IMR-90 (cell line): Measurements from ENCODE around the gene FGG. TPM values are rescaled to one million over a fixed set of nuclear protein-coding genes. Genes with fewer than 3 reads are reported as not detected.
A peak's percentile ranks its signal among the peaks of the same experiment; 100 is the strongest.

Experiments used
- ATAC-seq: fragments of 200-7000 bp; cut with Tn5 transposase; 2 replicates; pipeline ENCODE4 v1.9.1; 2020; ENCODE audit warnings: low read depth, mild to moderate bottlenecking, moderate library complexity
- BruUV-seq: library from RNA; stranded (reverse); fragments of 400-500 nt; replicated peaks from 2 replicates; lab custom pipeline; 2021; lab: Mats Ljungman, UMichigan
- CTCF ChIA-PET: fragments of 300-600 bp; formaldehyde crosslinking; extraction: SDS; loops from one replicate; lab custom pipeline; 2021; ENCODE audit warnings: antibody characterized with exemption; lab: Yijun Ruan, JAX
- POLR2A ChIA-PET: fragments of 300-600 bp; sonication (Branson Sonifier 250); formaldehyde crosslinking; loops from one replicate; lab custom pipeline; 2022; ENCODE audit warnings: antibody characterized with exemption; ENCODE audit not compliant: unreplicated experiment; lab: Charles Lee
- DNase-seq: peaks from one replicate; pipeline ENCODE4 v3.0.0; 2013
- H2AFZ ChIP-seq: replicated peaks from 2 replicates; pipeline ENCODE3; 2013; ENCODE audit warnings: low read length, mild to moderate bottlenecking; ENCODE audit not compliant: poor library complexity
- H2AK5ac ChIP-seq: 2 replicates; pipeline ENCODE4 v1.6.1; 2013; ENCODE audit warnings: low read depth, low read length, inconsistent platforms
- H2AK9ac ChIP-seq: replicated peaks from 2 replicates; pipeline ENCODE3; 2013; ENCODE audit warnings: mild to moderate bottlenecking, low read depth, low read length, moderate library complexity; ENCODE audit not compliant: poor library complexity
- H2BK120ac ChIP-seq: 2 replicates; pipeline ENCODE4 v1.6.1; 2013; ENCODE audit warnings: low read depth, low read length, inconsistent platforms
- H2BK15ac ChIP-seq: 3 replicates; pipeline ENCODE4 v1.6.1; 2013; ENCODE audit warnings: low read depth, low read length, inconsistent platforms
- H2BK20ac ChIP-seq: 2 replicates; pipeline ENCODE4 v1.6.1; 2013; ENCODE audit warnings: low read depth, mild to moderate bottlenecking, inconsistent platforms, low read length, moderate library complexity
- H2BK5ac ChIP-seq: 2 replicates; pipeline ENCODE4 v1.6.1; 2013; ENCODE audit warnings: mild to moderate bottlenecking, low read depth, low read length, inconsistent platforms; ENCODE audit not compliant: poor library complexity, severe bottlenecking
- H3K14ac ChIP-seq: replicated peaks from 2 replicates; pipeline ENCODE4 v1.6.1; 2013; ENCODE audit warnings: low read depth, low read length, inconsistent platforms
- H3K18ac ChIP-seq: 2 replicates; pipeline ENCODE4 v1.6.1; 2013; ENCODE audit warnings: low read depth, low read length, control low read depth
- H3K23ac ChIP-seq: 2 replicates; pipeline ENCODE4 v1.6.1; 2013; ENCODE audit warnings: low read depth, low read length, inconsistent platforms
- H3K27ac ChIP-seq: 2 replicates; pipeline ENCODE4 v1.5.1; 2013; ENCODE audit warnings: mild to moderate bottlenecking, control low read depth, low read length; ENCODE audit not compliant: insufficient read depth
- H3K27me3 ChIP-seq: 2 replicates; pipeline ENCODE4 v1.6.1; 2013; ENCODE audit warnings: low read length; ENCODE audit not compliant: control insufficient read depth, insufficient read depth
- H3K36me3 ChIP-seq: 2 replicates; pipeline ENCODE4 v1.6.1; 2013; ENCODE audit warnings: low read length, mixed read lengths; ENCODE audit not compliant: control insufficient read depth, insufficient read depth
- H3K4ac ChIP-seq: 2 replicates; pipeline ENCODE4 v1.6.1; 2013; ENCODE audit warnings: low read depth, low read length, inconsistent platforms
- H3K4me1 ChIP-seq: 2 replicates; pipeline ENCODE4 v1.6.1; 2013; ENCODE audit warnings: low read length, mixed read lengths; ENCODE audit not compliant: control insufficient read depth, insufficient read depth
- H3K4me2 ChIP-seq: 2 replicates; pipeline ENCODE4 v1.6.1; 2013; ENCODE audit warnings: low read depth, mild to moderate bottlenecking, control low read depth, low read length, moderate library complexity
- H3K4me3 ChIP-seq: 2 replicates; pipeline ENCODE4 v1.5.1; 2013; ENCODE audit warnings: low read depth, mild to moderate bottlenecking, control low read depth, low read length, moderate library complexity; ENCODE audit not compliant: insufficient read depth
- H3K56ac ChIP-seq: 2 replicates; pipeline ENCODE4 v1.6.1; 2013; ENCODE audit warnings: low read length, inconsistent platforms; ENCODE audit not compliant: insufficient read depth; ENCODE audit errors: extremely low read depth
- H3K79me1 ChIP-seq, 2 experiments: 2 replicates each; pipeline ENCODE4 v1.6.1; 2013; ENCODE audit warnings: low read length in 2 of 2, inconsistent platforms in 1 of 2, low read depth in 1 of 2
- H3K9ac ChIP-seq: 2 replicates; pipeline ENCODE4 v1.6.1; 2013; ENCODE audit warnings: low read depth, low read length, control low read depth
- H3K9me1 ChIP-seq: 2 replicates; pipeline ENCODE4 v1.6.1; 2013; ENCODE audit warnings: low read length, inconsistent platforms; ENCODE audit not compliant: insufficient read depth
- H3K9me3 ChIP-seq: 2 replicates; pipeline ENCODE4 v1.6.1; 2013; ENCODE audit warnings: low read length; ENCODE audit not compliant: control insufficient read depth, insufficient read depth
- H4K20me1 ChIP-seq: 2 replicates; pipeline ENCODE4 v1.6.1; 2013; ENCODE audit warnings: low read length, inconsistent platforms; ENCODE audit not compliant: insufficient read depth
- H4K5ac ChIP-seq: 2 replicates; pipeline ENCODE4 v1.6.1; 2013; ENCODE audit warnings: mild to moderate bottlenecking, low read depth, low read length, control low read depth
- H4K8ac ChIP-seq, 2 experiments: 2 replicates each; pipeline ENCODE4 v1.6.1; 2013; ENCODE audit warnings: low read depth in 2 of 2, low read length in 2 of 2, control low read depth in 1 of 2, inconsistent platforms in 1 of 2
- H4K91ac ChIP-seq: 2 replicates; pipeline ENCODE4 v1.6.1; 2013; ENCODE audit warnings: low read depth, low read length, inconsistent platforms; ENCODE audit not compliant: insufficient read depth
- CEBPB ChIP-seq: IDR thresholded peaks from 2 replicates; pipeline ENCODE4 v1.6.1; 2012; ENCODE audit warnings: low read depth, low read length, improper control_type of control experiment
- CTCF ChIP-seq: conservative IDR thresholded peaks from 2 replicates; pipeline ENCODE4 v1.5.1; 2012; ENCODE audit warnings: mild to moderate bottlenecking, low read depth, low read length, improper control_type of control experiment
- FOS ChIP-seq: fragments of 150-350 bp; IDR thresholded peaks from 2 replicates; pipeline ENCODE4 v1.6.1; 2016; ENCODE audit warnings: low read depth, low read length
- MAFK ChIP-seq: IDR thresholded peaks from 2 replicates; pipeline ENCODE4 v1.6.1; 2012; ENCODE audit warnings: low read depth, low read length, improper control_type of control experiment
- MAZ ChIP-seq: IDR thresholded peaks from 2 replicates; pipeline ENCODE4 v1.6.1; 2012; ENCODE audit warnings: low read depth, mild to moderate bottlenecking, low read length, improper control_type of control experiment, moderate library complexity, borderline replicate concordance
- POLR2A ChIP-seq: IDR thresholded peaks from 2 replicates; pipeline ENCODE4 v1.6.1; 2012; ENCODE audit warnings: mild to moderate bottlenecking, low read depth, low read length
- RAD21 ChIP-seq: IDR thresholded peaks from 2 replicates; pipeline ENCODE4 v1.6.1; 2012; ENCODE audit warnings: low read length, improper control_type of control experiment
- RCOR1 ChIP-seq: IDR thresholded peaks from 2 replicates; pipeline ENCODE4 v1.6.1; 2012; ENCODE audit warnings: mild to moderate bottlenecking, low read length, improper control_type of control experiment; ENCODE audit not compliant: insufficient replicate concordance
- USF2 ChIP-seq: fragments of 150-350 bp; IDR thresholded peaks from 2 replicates; pipeline ENCODE4 v1.6.1; 2017; ENCODE audit warnings: mild to moderate bottlenecking, antibody characterized with exemption, low read length, low read depth
- WGBS, 2 experiments: methylation state at CpG; one replicate each; pipeline versions ENCODE4 v1.1.5 to v1.1.7; 2013; ENCODE audit warnings: missing lambda C conversion rate in 2 of 2; ENCODE audit not compliant: insufficient read length in 1 of 2; ENCODE audit errors: extremely low coverage in 2 of 2; 5-methylcytosine and 5-hydroxymethylcytosine counted together
- dilution Hi-C: fragments of 300-500 bp; cut with HindIII; formaldehyde crosslinking; loops from one replicate; pipeline ENCODE4 v1.14.3; 2018; ENCODE audit warnings: low sequenced_read_pairs; ENCODE audit not compliant: unreplicated experiment
- in situ Hi-C: fragments of 300-500 bp; cut with MboI; formaldehyde crosslinking; loops from 3 replicates; pipeline ENCODE4 v1.14.3; 2019; ENCODE audit warnings: low sequenced_read_pairs, inconsistent platforms, mixed read lengths
- intact Hi-C: fragments of 100-400 bp; cut with micrococcal nuclease; formaldehyde crosslinking; loops from 2 replicates; pipeline ENCODE4 v1.10.0; 2022
- polyA plus RNA-seq, 3 experiments: library from polyadenylated mRNA; depleted of rRNA; stranded (reverse); fragments of >200 nt; gene quantifications; 2 replicates each; pipeline ENCODE4 v1.2.3, GENCODE V29; 2012; ENCODE audit warnings: low replicate concordance in 1 of 3
- total RNA-seq: library from RNA; depleted of rRNA; stranded (reverse); fragments of >200 nt; gene quantifications from 2 replicates; pipeline ENCODE4 v1.2.3, GENCODE V29; 2012

FGG gene
- total and polyA plus RNA-seq, 2 of the 4 experiments (the other 2 are of a cell fraction): not detected

GRCh38 chr4:154626793-154627484, 14.5 kb upstream of the FGG start:
- Histone ChIP-seq H2BK15ac (no peak overlapping the region), H3K4me3 (no peak overlapping the region), H3K4ac (no peak overlapping the region), H2BK20ac (no peak overlapping the region), H3K56ac (no peak overlapping the region), H3K4me1 (no peaks in the 10 kb centered on the region), H3K9me1 (no peaks in the 10 kb centered on the region), H2AFZ (peak overlapping the region; percentile 87), H3K9me3 (no peaks in the 10 kb centered on the region), H3K27ac (no peak overlapping the region), H3K18ac (no peak overlapping the region), H2BK5ac (no peak overlapping the region), H2AK5ac (no peak overlapping the region), H3K14ac (no peak overlapping the region), H3K4me2 (peak overlapping the region; percentile 59), H3K27me3 (peaks cover 14% of the 10 kb centered on the region), H4K20me1 (no peaks in the 10 kb centered on the region), H3K79me1 (no peaks in the 10 kb centered on the region), H4K5ac (no peak overlapping the region), H4K8ac (no peak overlapping the region), H3K36me3 (no peaks in the 10 kb centered on the region), H3K23ac (no peak overlapping the region), H3K9ac (no peak overlapping the region), H4K91ac (no peak overlapping the region), H2AK9ac (no peak overlapping the region), H2BK120ac (no peak overlapping the region)
- intact Hi-C loops (no loop called here), in situ Hi-C loops (no loop called here), dilution Hi-C loops (no loop called here)
- no TSS peak for BruUV-seq
- 1% methylated on average over 14 of the region's 48 CpGs; no CpG with 5 or more reads in 1 of the 2 experiments for WGBS, 2 experiments
- POLR2A ChIA-PET: no interaction called here
- ATAC-seq: peak; percentile 96
- peak; percentile 6 for DNase-seq
- no peak for TF ChIP-seq POLR2A
- peak; percentile 55 for TF ChIP-seq CTCF
- TF ChIP-seq USF2: no peak
- no peak for TF ChIP-seq FOS
- TF ChIP-seq RAD21: peak; percentile 13; the same call in 1 of the 2 replicates
- TF ChIP-seq MAFK: no peak
- TF ChIP-seq RCOR1: no peak
- TF ChIP-seq MAZ: peak; percentile 31; the same call in 1 of the 2 replicates
- TF ChIP-seq CEBPB: no peak
- CTCF ChIA-PET: interaction anchor here (0.5 to 2.3 kb wide), 3 partner anchors 8 to 68 kb away, joined by 3 to 6 read pairs (median 3); no protein-coding TSS in a partner anchor
